Measurements from ENCODE around the gene CREB3. TPM values are rescaled to one million over a fixed set of nuclear protein-coding genes. Genes with fewer than 3 reads are reported as not detected.
A peak's percentile ranks its signal among the peaks of the same experiment; 100 is the strongest.

The CREB3 gene
- total RNA-seq, 1 experiment from 2014 or later, result 58.7 TPM

GRCh38 chr9:35700031-35700430 is 32.4 kb upstream of the CREB3 start:
- ChIA-PET CTCF (interaction anchor here (1.9 kb wide), 1 partner anchor 17 kb away, joined by 6 read pairs; no protein-coding TSS in a partner anchor), POLR2A (interaction anchor here (1.3 to 1.5 kb wide), 2 partner anchors 8 to 22 kb away, joined by 3 to 5 read pairs; no protein-coding TSS in a partner anchor)
- no peak for DNase-seq (ENCODE audit: unreplicated experiment)
- TF ChIP-seq, protein P1, sequence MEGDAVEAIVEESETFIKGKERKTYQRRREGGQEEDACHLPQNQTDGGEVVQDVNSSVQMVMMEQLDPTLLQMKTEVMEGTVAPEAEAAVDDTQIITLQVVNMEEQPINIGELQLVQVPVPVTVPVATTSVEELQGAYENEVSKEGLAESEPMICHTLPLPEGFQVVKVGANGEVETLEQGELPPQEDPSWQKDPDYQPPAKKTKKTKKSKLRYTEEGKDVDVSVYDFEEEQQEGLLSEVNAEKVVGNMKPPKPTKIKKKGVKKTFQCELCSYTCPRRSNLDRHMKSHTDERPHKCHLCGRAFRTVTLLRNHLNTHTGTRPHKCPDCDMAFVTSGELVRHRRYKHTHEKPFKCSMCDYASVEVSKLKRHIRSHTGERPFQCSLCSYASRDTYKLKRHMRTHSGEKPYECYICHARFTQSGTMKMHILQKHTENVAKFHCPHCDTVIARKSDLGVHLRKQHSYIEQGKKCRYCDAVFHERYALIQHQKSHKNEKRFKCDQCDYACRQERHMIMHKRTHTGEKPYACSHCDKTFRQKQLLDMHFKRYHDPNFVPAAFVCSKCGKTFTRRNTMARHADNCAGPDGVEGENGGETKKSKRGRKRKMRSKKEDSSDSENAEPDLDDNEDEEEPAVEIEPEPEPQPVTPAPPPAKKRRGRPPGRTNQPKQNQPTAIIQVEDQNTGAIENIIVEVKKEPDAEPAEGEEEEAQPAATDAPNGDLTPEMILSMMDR (IDR thresholded peaks at IDR 0.05; ENCODE audit: unreplicated experiment), result no peak
- peaks cover 24% of the 10 kb centered on the region for H3K36me3 Mint-ChIP-seq (ENCODE audit: insufficient read depth, unreplicated experiment)
- H3K4me3 Mint-ChIP-seq (ENCODE audit: unreplicated experiment), result no peak overlapping the region
- intact Hi-C loops (cut with micrococcal nuclease), result no loop called here
- H3K27ac Mint-ChIP-seq (ENCODE audit: low read depth, unreplicated experiment), result no peak overlapping the region
- H3K27me3 Mint-ChIP-seq (ENCODE audit: insufficient read depth, unreplicated experiment), result no peaks in the 10 kb centered on the region
- H3K9me3 Mint-ChIP-seq (ENCODE audit: unreplicated experiment), result no peaks in the 10 kb centered on the region
- no TSS peak for BruUV-seq (replicated peaks)
- no peaks in the 10 kb centered on the region for H3K4me1 Mint-ChIP-seq (ENCODE audit: insufficient read depth, unreplicated experiment)

DNA sequence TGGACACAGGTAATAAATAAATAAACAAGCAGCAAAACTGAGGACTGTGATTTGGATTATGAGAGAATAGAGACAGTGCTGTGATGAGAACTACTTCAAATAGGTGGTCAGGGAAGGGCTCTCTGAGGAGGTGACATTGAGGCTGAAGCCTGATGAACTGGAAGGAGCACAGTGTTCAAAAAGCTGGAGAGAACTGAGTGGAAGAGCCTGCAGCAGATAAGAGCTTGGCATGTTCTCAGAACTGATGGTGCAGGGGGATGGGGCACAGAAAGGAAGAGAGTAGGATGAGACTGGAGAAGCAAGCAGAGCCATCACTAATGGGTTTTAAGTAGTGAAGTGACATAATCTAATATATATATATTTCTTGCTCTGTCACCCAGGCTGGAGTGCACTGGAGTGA is 31.5 kb upstream of the CREB3 start:
- ChIA-PET CTCF (interaction anchor here (0.6 to 1.9 kb wide), 4 partner anchors 16 to 54 kb away, joined by 3 to 6 read pairs (median 4); no protein-coding TSS in a partner anchor), POLR2A (interaction anchor here (1.1 to 1.5 kb wide), 3 partner anchors 9 to 35 kb away, joined by 3 to 5 read pairs (median 3); no protein-coding TSS in a partner anchor)
- Mint-ChIP-seq H3K36me3 (ENCODE audit: insufficient read depth, unreplicated experiment) (peaks cover 33% of the 10 kb centered on the region), H3K4me1 (ENCODE audit: insufficient read depth, unreplicated experiment) (no peaks in the 10 kb centered on the region), H3K27me3 (ENCODE audit: insufficient read depth, unreplicated experiment) (no peaks in the 10 kb centered on the region), H3K9me3 (ENCODE audit: unreplicated experiment) (no peaks in the 10 kb centered on the region), H3K27ac (ENCODE audit: low read depth, unreplicated experiment) (no peak overlapping the region), H3K4me3 (ENCODE audit: unreplicated experiment) (no peak overlapping the region)
- intact Hi-C loops (cut with micrococcal nuclease), result no loop called here
- TF ChIP-seq, protein P1 (IDR thresholded peaks at IDR 0.05; ENCODE audit: unreplicated experiment), result no peak
- BruUV-seq (replicated peaks), result no TSS peak
- no peak for DNase-seq (ENCODE audit: unreplicated experiment)

DNA sequence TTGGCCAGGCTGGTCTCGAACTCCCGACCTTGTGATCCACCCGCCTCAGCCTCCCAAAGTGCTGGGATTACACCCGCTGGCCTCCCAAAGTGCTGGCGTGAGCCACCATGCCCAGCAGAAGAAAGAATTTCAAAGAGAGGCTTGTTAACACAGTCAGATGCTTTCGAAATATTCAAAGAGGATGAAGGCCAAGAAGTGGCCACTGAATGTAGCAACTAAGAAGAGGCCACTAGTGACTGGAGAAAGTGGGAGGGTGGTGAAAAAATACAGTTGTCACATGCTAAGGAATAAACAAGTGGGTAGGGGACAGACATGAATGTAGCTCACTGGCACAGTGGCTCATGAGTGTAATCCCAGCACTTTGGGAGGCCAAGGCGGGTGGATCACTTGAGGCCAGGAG is 29.8 kb upstream of the CREB3 start:
- ChIA-PET CTCF (interaction anchor here (0.7 kb wide), 1 partner anchor 27 kb away, joined by 3 read pairs; no protein-coding TSS in a partner anchor), POLR2A (no interaction called here)
- no peaks in the 10 kb centered on the region for H3K9me3 Mint-ChIP-seq (ENCODE audit: unreplicated experiment)
- intact Hi-C loops (cut with micrococcal nuclease), result no loop called here
- TF ChIP-seq, protein P1 (IDR thresholded peaks at IDR 0.05; ENCODE audit: unreplicated experiment), result no peak
- H3K4me1 Mint-ChIP-seq (ENCODE audit: insufficient read depth, unreplicated experiment), result no peaks in the 10 kb centered on the region
- no peak for DNase-seq (ENCODE audit: unreplicated experiment)
- H3K27me3 Mint-ChIP-seq (ENCODE audit: insufficient read depth, unreplicated experiment), result no peaks in the 10 kb centered on the region
- no peak overlapping the region for H3K4me3 Mint-ChIP-seq (ENCODE audit: unreplicated experiment)
- no TSS peak for BruUV-seq (replicated peaks)
- H3K36me3 Mint-ChIP-seq (ENCODE audit: insufficient read depth, unreplicated experiment), result peaks cover 32% of the 10 kb centered on the region
- no peak overlapping the region for H3K27ac Mint-ChIP-seq (ENCODE audit: low read depth, unreplicated experiment)

DNA sequence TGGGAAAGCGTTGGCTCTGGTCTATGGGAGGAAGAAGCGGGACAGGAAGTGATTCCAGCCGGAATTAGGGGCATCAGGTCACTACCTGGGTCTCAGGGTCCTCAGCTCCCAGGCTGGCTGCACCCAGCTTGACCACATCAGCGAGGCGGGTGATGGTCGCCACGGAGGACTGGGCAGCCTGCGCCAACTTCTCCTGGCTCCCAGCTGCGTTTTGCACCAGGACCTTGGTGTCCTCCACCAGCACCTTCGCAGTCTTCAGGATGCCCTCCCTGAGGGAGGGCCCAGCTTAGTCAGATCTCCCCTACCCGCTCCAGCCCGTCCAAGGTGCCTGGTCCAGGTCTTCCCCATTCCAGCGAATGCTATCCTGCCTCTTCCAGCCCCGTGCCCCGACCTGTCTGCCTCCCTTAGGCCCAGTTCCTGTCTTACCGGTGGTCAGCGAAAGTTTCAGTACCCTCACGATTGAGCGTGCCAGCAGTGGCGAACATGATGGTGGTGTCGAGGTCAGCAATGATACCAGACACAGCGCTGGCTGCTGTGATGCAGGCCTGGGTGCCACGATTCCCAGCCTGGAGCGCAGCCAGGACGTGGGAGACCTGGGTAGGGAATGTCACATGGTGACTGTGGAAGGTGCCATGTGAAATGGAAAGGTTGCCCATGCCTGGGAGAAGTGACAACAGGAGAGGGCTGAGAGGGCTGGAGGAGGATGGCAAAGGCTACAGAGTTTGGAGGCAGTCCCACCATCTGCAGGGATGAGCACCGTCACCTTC is 28.4 kb upstream of the CREB3 start:
- Mint-ChIP-seq H3K27me3 (ENCODE audit: insufficient read depth, unreplicated experiment) (no peaks in the 10 kb centered on the region), H3K9me3 (ENCODE audit: unreplicated experiment) (no peaks in the 10 kb centered on the region), H3K27ac (ENCODE audit: low read depth, unreplicated experiment) (no peak overlapping the region), H3K4me3 (ENCODE audit: unreplicated experiment) (no peak overlapping the region), H3K4me1 (ENCODE audit: insufficient read depth, unreplicated experiment) (no peaks in the 10 kb centered on the region), H3K36me3 (ENCODE audit: insufficient read depth, unreplicated experiment) (peaks cover 41% of the 10 kb centered on the region)
- BruUV-seq (replicated peaks), result TSS peak; percentile 39
- intact Hi-C loops (cut with micrococcal nuclease), result no loop called here
- CTCF ChIA-PET, result interaction anchor here (0.5 to 12.5 kb wide), 2 partner anchors 10 to 121 kb away, joined by 3 to 155 read pairs; no protein-coding TSS in a partner anchor
- DNase-seq (ENCODE audit: unreplicated experiment), result no peak
- POLR2A ChIA-PET, result interaction anchor here (0.6 to 1.2 kb wide), 2 partner anchors 13 to 31 kb away, joined by 3 read pairs; no protein-coding TSS in a partner anchor
- TF ChIP-seq, protein P1 (IDR thresholded peaks at IDR 0.05; ENCODE audit: unreplicated experiment), result no peak

Data from MCF 10A (cell line).